ENCODE data around the gene FMOD.

The FMOD gene

GRCh38 chr1:203324105-203325025, 26.6 kb downstream of the FMOD start:
- DNase-seq (ENCODE audit: low read depth) = no peak
- TF ChIP-seq CTCF (conservative IDR thresholded peaks at IDR 0.05; ENCODE audit: control insufficient read depth, insufficient read depth, low read depth, low read length) = no peak
- H3K4me3 ChIP-seq (ENCODE audit: control insufficient read depth, low read depth, low read length) = no peak overlapping the region

- no peak for TF ChIP-seq CTCF (conservative IDR thresholded peaks at IDR 0.05; ENCODE audit: control insufficient read depth, insufficient read depth, low read depth, low read length)
- DNase-seq (ENCODE audit: low read depth) = no peak
- H3K4me3 ChIP-seq (ENCODE audit: control insufficient read depth, low read depth, low read length) = no peak overlapping the region
Observed at GRCh38 chr1:203323587-203323986, 27.3 kb downstream of the FMOD start.

GRCh38 chr1:203322500-203323179, 28.3 kb downstream of the FMOD start:
- H3K4me3 ChIP-seq (ENCODE audit: control insufficient read depth, low read depth, low read length) = no peak overlapping the region
- TF ChIP-seq CTCF (conservative IDR thresholded peaks at IDR 0.05; ENCODE audit: control insufficient read depth, insufficient read depth, low read depth, low read length) = no peak
- no peak for DNase-seq (ENCODE audit: low read depth)

- DNase-seq (ENCODE audit: low read depth) = no peak
- TF ChIP-seq CTCF (conservative IDR thresholded peaks at IDR 0.05; ENCODE audit: control insufficient read depth, insufficient read depth, low read depth, low read length) = no peak
- no peak overlapping the region for H3K4me3 ChIP-seq (ENCODE audit: control insufficient read depth, low read depth, low read length)
Observed at GRCh38 chr1:203321273-203322052, 29.5 kb downstream of the FMOD start.

GRCh38 chr1:203320591-203321272, 30.2 kb downstream of the FMOD start:
- no peak for TF ChIP-seq CTCF (conservative IDR thresholded peaks at IDR 0.05; ENCODE audit: control insufficient read depth, insufficient read depth, low read depth, low read length)
- DNase-seq (ENCODE audit: low read depth) = peak; percentile 51

GRCh38 chr1:203318229-203318517, 32.7 kb downstream of the FMOD start:
- no peak overlapping the region for H3K4me3 ChIP-seq (ENCODE audit: control insufficient read depth, low read depth, low read length)
- no peak for TF ChIP-seq CTCF (conservative IDR thresholded peaks at IDR 0.05; ENCODE audit: control insufficient read depth, insufficient read depth, low read depth, low read length)
- DNase-seq (ENCODE audit: low read depth) = no peak

More at GRCh38 chr1:203320591-203321272, 30.2 kb downstream of the FMOD start:
- no peak overlapping the region for H3K4me3 ChIP-seq (ENCODE audit: control insufficient read depth, low read depth, low read length)
